IMR-90 (cell line): ENCODE data around the gene MEOX2. TPM values are rescaled to one million over a fixed set of nuclear protein-coding genes. Genes with fewer than 3 reads are reported as not detected.

ENCODE experiments used
- ATAC-seq: fragments of 200-7000 bp; cut with Tn5 transposase; 2 replicates; pipeline ENCODE4 v1.9.1; 2020; ENCODE audit warnings: low read depth, mild to moderate bottlenecking, moderate library complexity
- BruUV-seq: library from RNA; stranded (reverse); fragments of 400-500 nt; replicated peaks from 2 replicates; lab custom pipeline; 2021; lab: Mats Ljungman, UMichigan
- CTCF ChIA-PET: fragments of 300-600 bp; formaldehyde crosslinking; extraction: SDS; loops from one replicate; lab custom pipeline; 2021; ENCODE audit warnings: antibody characterized with exemption; lab: Yijun Ruan, JAX
- POLR2A ChIA-PET: fragments of 300-600 bp; sonication (Branson Sonifier 250); formaldehyde crosslinking; loops from one replicate; lab custom pipeline; 2022; ENCODE audit warnings: antibody characterized with exemption; ENCODE audit not compliant: unreplicated experiment; lab: Charles Lee
- DNase-seq: peaks from one replicate; pipeline ENCODE4 v3.0.0; 2013
- H2AFZ ChIP-seq: replicated peaks from 2 replicates; pipeline ENCODE3; 2013; ENCODE audit warnings: low read length, mild to moderate bottlenecking; ENCODE audit not compliant: poor library complexity
- H2AK5ac ChIP-seq: 2 replicates; pipeline ENCODE4 v1.6.1; 2013; ENCODE audit warnings: low read depth, low read length, inconsistent platforms
- H2AK9ac ChIP-seq: replicated peaks from 2 replicates; pipeline ENCODE3; 2013; ENCODE audit warnings: mild to moderate bottlenecking, low read depth, low read length, moderate library complexity; ENCODE audit not compliant: poor library complexity
- H2BK120ac ChIP-seq: 2 replicates; pipeline ENCODE4 v1.6.1; 2013; ENCODE audit warnings: low read depth, low read length, inconsistent platforms
- H2BK15ac ChIP-seq: 3 replicates; pipeline ENCODE4 v1.6.1; 2013; ENCODE audit warnings: low read depth, low read length, inconsistent platforms
- H2BK20ac ChIP-seq: 2 replicates; pipeline ENCODE4 v1.6.1; 2013; ENCODE audit warnings: low read depth, mild to moderate bottlenecking, inconsistent platforms, low read length, moderate library complexity
- H2BK5ac ChIP-seq: 2 replicates; pipeline ENCODE4 v1.6.1; 2013; ENCODE audit warnings: mild to moderate bottlenecking, low read depth, low read length, inconsistent platforms; ENCODE audit not compliant: poor library complexity, severe bottlenecking
- H3K14ac ChIP-seq: replicated peaks from 2 replicates; pipeline ENCODE4 v1.6.1; 2013; ENCODE audit warnings: low read depth, low read length, inconsistent platforms
- H3K18ac ChIP-seq: 2 replicates; pipeline ENCODE4 v1.6.1; 2013; ENCODE audit warnings: low read depth, low read length, control low read depth
- H3K23ac ChIP-seq: 2 replicates; pipeline ENCODE4 v1.6.1; 2013; ENCODE audit warnings: low read depth, low read length, inconsistent platforms
- H3K27ac ChIP-seq: 2 replicates; pipeline ENCODE4 v1.5.1; 2013; ENCODE audit warnings: mild to moderate bottlenecking, control low read depth, low read length; ENCODE audit not compliant: insufficient read depth
- H3K27me3 ChIP-seq: 2 replicates; pipeline ENCODE4 v1.6.1; 2013; ENCODE audit warnings: low read length; ENCODE audit not compliant: control insufficient read depth, insufficient read depth
- H3K36me3 ChIP-seq: 2 replicates; pipeline ENCODE4 v1.6.1; 2013; ENCODE audit warnings: low read length, mixed read lengths; ENCODE audit not compliant: control insufficient read depth, insufficient read depth
- H3K4ac ChIP-seq: 2 replicates; pipeline ENCODE4 v1.6.1; 2013; ENCODE audit warnings: low read depth, low read length, inconsistent platforms
- H3K4me1 ChIP-seq: 2 replicates; pipeline ENCODE4 v1.6.1; 2013; ENCODE audit warnings: low read length, mixed read lengths; ENCODE audit not compliant: control insufficient read depth, insufficient read depth
- H3K4me2 ChIP-seq: 2 replicates; pipeline ENCODE4 v1.6.1; 2013; ENCODE audit warnings: low read depth, mild to moderate bottlenecking, control low read depth, low read length, moderate library complexity
- H3K4me3 ChIP-seq: 2 replicates; pipeline ENCODE4 v1.5.1; 2013; ENCODE audit warnings: low read depth, mild to moderate bottlenecking, control low read depth, low read length, moderate library complexity; ENCODE audit not compliant: insufficient read depth
- H3K56ac ChIP-seq: 2 replicates; pipeline ENCODE4 v1.6.1; 2013; ENCODE audit warnings: low read length, inconsistent platforms; ENCODE audit not compliant: insufficient read depth; ENCODE audit errors: extremely low read depth
- H3K79me1 ChIP-seq, 2 experiments: 2 replicates each; pipeline ENCODE4 v1.6.1; 2013; ENCODE audit warnings: low read length in 2 of 2, inconsistent platforms in 1 of 2, low read depth in 1 of 2
- H3K9ac ChIP-seq: 2 replicates; pipeline ENCODE4 v1.6.1; 2013; ENCODE audit warnings: low read depth, low read length, control low read depth
- H3K9me1 ChIP-seq: 2 replicates; pipeline ENCODE4 v1.6.1; 2013; ENCODE audit warnings: low read length, inconsistent platforms; ENCODE audit not compliant: insufficient read depth
- H3K9me3 ChIP-seq: 2 replicates; pipeline ENCODE4 v1.6.1; 2013; ENCODE audit warnings: low read length; ENCODE audit not compliant: control insufficient read depth, insufficient read depth
- H4K20me1 ChIP-seq: 2 replicates; pipeline ENCODE4 v1.6.1; 2013; ENCODE audit warnings: low read length, inconsistent platforms; ENCODE audit not compliant: insufficient read depth
- H4K5ac ChIP-seq: 2 replicates; pipeline ENCODE4 v1.6.1; 2013; ENCODE audit warnings: mild to moderate bottlenecking, low read depth, low read length, control low read depth
- H4K8ac ChIP-seq, 2 experiments: 2 replicates each; pipeline ENCODE4 v1.6.1; 2013; ENCODE audit warnings: low read depth in 2 of 2, low read length in 2 of 2, control low read depth in 1 of 2, inconsistent platforms in 1 of 2
- H4K91ac ChIP-seq: 2 replicates; pipeline ENCODE4 v1.6.1; 2013; ENCODE audit warnings: low read depth, low read length, inconsistent platforms; ENCODE audit not compliant: insufficient read depth
- CEBPB ChIP-seq: IDR thresholded peaks from 2 replicates; pipeline ENCODE4 v1.6.1; 2012; ENCODE audit warnings: low read depth, low read length, improper control_type of control experiment
- CHD1 ChIP-seq: IDR thresholded peaks from 2 replicates; pipeline ENCODE4 v1.6.1; 2012; ENCODE audit warnings: low read depth, low read length, improper control_type of control experiment
- FOS ChIP-seq: fragments of 150-350 bp; IDR thresholded peaks from 2 replicates; pipeline ENCODE4 v1.6.1; 2016; ENCODE audit warnings: low read depth, low read length
- MXI1 ChIP-seq: IDR thresholded peaks from 2 replicates; pipeline ENCODE4 v1.6.1; 2012; ENCODE audit warnings: low read depth, mild to moderate bottlenecking, low read length, moderate library complexity, borderline replicate concordance
- POLR2A ChIP-seq: IDR thresholded peaks from 2 replicates; pipeline ENCODE4 v1.6.1; 2012; ENCODE audit warnings: mild to moderate bottlenecking, low read depth, low read length
- RCOR1 ChIP-seq: IDR thresholded peaks from 2 replicates; pipeline ENCODE4 v1.6.1; 2012; ENCODE audit warnings: mild to moderate bottlenecking, low read length, improper control_type of control experiment; ENCODE audit not compliant: insufficient replicate concordance
- RFX5 ChIP-seq: IDR thresholded peaks from 2 replicates; pipeline ENCODE4 v1.8.0; 2012; ENCODE audit warnings: low read depth, mild to moderate bottlenecking, low read length, moderate library complexity
- SMC3 ChIP-seq: fragments of 150-350 bp; IDR thresholded peaks from 2 replicates; pipeline ENCODE4 v1.6.1; 2016; ENCODE audit warnings: low read depth, mild to moderate bottlenecking, antibody characterized with exemption, low read length, moderate library complexity
- WGBS, 2 experiments: methylation state at CpG; one replicate each; pipeline versions ENCODE4 v1.1.5 to v1.1.7; 2013; ENCODE audit warnings: missing lambda C conversion rate in 2 of 2; ENCODE audit not compliant: insufficient read length in 1 of 2; ENCODE audit errors: extremely low coverage in 2 of 2; 5-methylcytosine and 5-hydroxymethylcytosine counted together
- dilution Hi-C: fragments of 300-500 bp; cut with HindIII; formaldehyde crosslinking; loops from one replicate; pipeline ENCODE4 v1.14.3; 2018; ENCODE audit warnings: low sequenced_read_pairs; ENCODE audit not compliant: unreplicated experiment
- in situ Hi-C: fragments of 300-500 bp; cut with MboI; formaldehyde crosslinking; loops from 3 replicates; pipeline ENCODE4 v1.14.3; 2019; ENCODE audit warnings: low sequenced_read_pairs, inconsistent platforms, mixed read lengths
- intact Hi-C: fragments of 100-400 bp; cut with micrococcal nuclease; formaldehyde crosslinking; loops from 2 replicates; pipeline ENCODE4 v1.10.0; 2022
- polyA plus RNA-seq, 3 experiments: library from polyadenylated mRNA; depleted of rRNA; stranded (reverse); fragments of >200 nt; gene quantifications; 2 replicates each; pipeline ENCODE4 v1.2.3, GENCODE V29; 2012; ENCODE audit warnings: low replicate concordance in 1 of 3
- total RNA-seq: library from RNA; depleted of rRNA; stranded (reverse); fragments of >200 nt; gene quantifications from 2 replicates; pipeline ENCODE4 v1.2.3, GENCODE V29; 2012
- TF ChIP-seq, protein P1 (sequence below): fragments of 150-350 bp; IDR thresholded peaks from 2 replicates; pipeline ENCODE4 v1.6.1; 2016; ENCODE audit warnings: low read depth, mild to moderate bottlenecking, low read length, moderate library complexity, borderline replicate concordance
- TF ChIP-seq, protein P2 (sequence below): fragments of 150-350 bp; IDR thresholded peaks from 2 replicates; pipeline ENCODE4 v1.6.1; 2017; ENCODE audit warnings: mild to moderate bottlenecking, antibody characterized with exemption, low read length, low read depth
- TF ChIP-seq, protein P3 (sequence below): conservative IDR thresholded peaks from 2 replicates; pipeline ENCODE4 v1.5.1; 2012; ENCODE audit warnings: mild to moderate bottlenecking, low read depth, low read length, improper control_type of control experiment

The MEOX2 gene
- total and polyA plus RNA-seq, 2 of the 4 experiments (the other 2 are of a cell fraction) = under 0.01 TPM; not detected in 1

DNA sequence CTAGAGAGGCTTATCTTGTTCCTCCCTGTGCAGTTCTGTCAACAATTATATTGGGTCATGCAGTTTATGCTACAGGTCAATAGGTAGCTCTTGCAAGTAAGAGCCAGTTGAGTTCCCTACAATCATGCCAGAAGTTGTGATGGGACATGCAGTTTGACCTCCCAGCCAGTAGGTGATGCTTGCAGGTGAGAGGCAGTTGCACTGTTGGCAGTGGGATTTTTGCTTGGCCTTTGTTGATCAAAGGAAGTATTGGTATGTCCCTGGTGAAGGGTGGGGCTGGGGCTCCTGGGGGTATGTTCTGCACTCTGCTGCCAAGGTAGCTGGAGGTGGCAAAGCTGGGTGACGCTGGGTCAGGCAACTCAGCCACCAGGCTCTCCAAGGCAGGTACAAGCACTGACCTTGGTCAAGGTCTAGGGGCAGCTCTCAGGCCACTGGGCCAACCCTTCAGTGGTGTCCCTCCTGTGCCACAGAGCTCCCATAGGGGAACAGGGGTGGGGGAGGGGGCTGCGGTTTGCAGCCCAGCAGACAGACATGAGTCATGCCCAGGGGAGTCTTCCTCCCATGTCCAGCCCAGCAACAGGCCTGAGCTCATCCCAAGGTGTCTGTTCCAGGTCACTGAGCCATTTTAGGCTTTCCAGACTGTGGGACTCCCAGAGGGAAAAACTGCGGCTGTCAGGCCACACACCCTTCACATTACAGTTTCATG, 43.3 kb downstream of the MEOX2 start:
- Histone ChIP-seq H2AK9ac (no peak overlapping the region), H3K4me2 (no peak overlapping the region), H3K79me1 (no peaks in the 10 kb centered on the region), H3K56ac (no peak overlapping the region), H3K4me3 (no peak overlapping the region), H3K9me1 (no peaks in the 10 kb centered on the region), H3K36me3 (no peaks in the 10 kb centered on the region), H3K9ac (no peak overlapping the region), H4K91ac (no peak overlapping the region), H2BK5ac (no peak overlapping the region), H3K27me3 (no peaks in the 10 kb centered on the region), H3K9me3 (no peaks in the 10 kb centered on the region), H4K8ac (no peak overlapping the region), H2AFZ (no peak overlapping the region), H2AK5ac (no peak overlapping the region), H3K18ac (no peak overlapping the region), H3K23ac (no peak overlapping the region), H3K14ac (no peak overlapping the region), H3K4me1 (no peaks in the 10 kb centered on the region), H3K4ac (no peak overlapping the region), H2BK15ac (no peak overlapping the region), H3K27ac (no peak overlapping the region), H2BK120ac (no peak overlapping the region), H4K20me1 (no peaks in the 10 kb centered on the region), H4K5ac (no peak overlapping the region), H2BK20ac (no peak overlapping the region)
- no peak for DNase-seq
- no peak for ATAC-seq
- POLR2A ChIA-PET = no interaction called here
- CTCF ChIA-PET = no interaction called here
- BruUV-seq = no TSS peak
- dilution Hi-C loops = no loop called here
- intact Hi-C loops = no loop called here
- TF ChIP-seq MXI1 = no peak
- no peak for TF ChIP-seq FOS
- TF ChIP-seq, protein P1, sequence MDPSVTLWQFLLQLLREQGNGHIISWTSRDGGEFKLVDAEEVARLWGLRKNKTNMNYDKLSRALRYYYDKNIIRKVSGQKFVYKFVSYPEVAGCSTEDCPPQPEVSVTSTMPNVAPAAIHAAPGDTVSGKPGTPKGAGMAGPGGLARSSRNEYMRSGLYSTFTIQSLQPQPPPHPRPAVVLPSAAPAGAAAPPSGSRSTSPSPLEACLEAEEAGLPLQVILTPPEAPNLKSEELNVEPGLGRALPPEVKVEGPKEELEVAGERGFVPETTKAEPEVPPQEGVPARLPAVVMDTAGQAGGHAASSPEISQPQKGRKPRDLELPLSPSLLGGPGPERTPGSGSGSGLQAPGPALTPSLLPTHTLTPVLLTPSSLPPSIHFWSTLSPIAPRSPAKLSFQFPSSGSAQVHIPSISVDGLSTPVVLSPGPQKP = no peak
- TF ChIP-seq SMC3 = no peak
- TF ChIP-seq RCOR1 = no peak
- TF ChIP-seq, protein P2, sequence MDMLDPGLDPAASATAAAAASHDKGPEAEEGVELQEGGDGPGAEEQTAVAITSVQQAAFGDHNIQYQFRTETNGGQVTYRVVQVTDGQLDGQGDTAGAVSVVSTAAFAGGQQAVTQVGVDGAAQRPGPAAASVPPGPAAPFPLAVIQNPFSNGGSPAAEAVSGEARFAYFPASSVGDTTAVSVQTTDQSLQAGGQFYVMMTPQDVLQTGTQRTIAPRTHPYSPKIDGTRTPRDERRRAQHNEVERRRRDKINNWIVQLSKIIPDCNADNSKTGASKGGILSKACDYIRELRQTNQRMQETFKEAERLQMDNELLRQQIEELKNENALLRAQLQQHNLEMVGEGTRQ = no peak
- no peak for TF ChIP-seq POLR2A
- TF ChIP-seq, protein P3, sequence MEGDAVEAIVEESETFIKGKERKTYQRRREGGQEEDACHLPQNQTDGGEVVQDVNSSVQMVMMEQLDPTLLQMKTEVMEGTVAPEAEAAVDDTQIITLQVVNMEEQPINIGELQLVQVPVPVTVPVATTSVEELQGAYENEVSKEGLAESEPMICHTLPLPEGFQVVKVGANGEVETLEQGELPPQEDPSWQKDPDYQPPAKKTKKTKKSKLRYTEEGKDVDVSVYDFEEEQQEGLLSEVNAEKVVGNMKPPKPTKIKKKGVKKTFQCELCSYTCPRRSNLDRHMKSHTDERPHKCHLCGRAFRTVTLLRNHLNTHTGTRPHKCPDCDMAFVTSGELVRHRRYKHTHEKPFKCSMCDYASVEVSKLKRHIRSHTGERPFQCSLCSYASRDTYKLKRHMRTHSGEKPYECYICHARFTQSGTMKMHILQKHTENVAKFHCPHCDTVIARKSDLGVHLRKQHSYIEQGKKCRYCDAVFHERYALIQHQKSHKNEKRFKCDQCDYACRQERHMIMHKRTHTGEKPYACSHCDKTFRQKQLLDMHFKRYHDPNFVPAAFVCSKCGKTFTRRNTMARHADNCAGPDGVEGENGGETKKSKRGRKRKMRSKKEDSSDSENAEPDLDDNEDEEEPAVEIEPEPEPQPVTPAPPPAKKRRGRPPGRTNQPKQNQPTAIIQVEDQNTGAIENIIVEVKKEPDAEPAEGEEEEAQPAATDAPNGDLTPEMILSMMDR = no peak
- TF ChIP-seq CHD1 = no peak
- no peak for TF ChIP-seq CEBPB
- no peak for TF ChIP-seq RFX5
- WGBS, 2 experiments = no CpG with 5 or more reads among the region's 3 CpGs
- in situ Hi-C loops = no loop called here
